ENCODE results near the gene FUNDC2. TPM values are rescaled to one million over a fixed set of nuclear protein-coding genes. Genes with fewer than 3 reads are reported as not detected.

FUNDC2 gene
- total and polyA plus RNA-seq, 9 donors: 133 to 257 (median 149) TPM

DNA sequence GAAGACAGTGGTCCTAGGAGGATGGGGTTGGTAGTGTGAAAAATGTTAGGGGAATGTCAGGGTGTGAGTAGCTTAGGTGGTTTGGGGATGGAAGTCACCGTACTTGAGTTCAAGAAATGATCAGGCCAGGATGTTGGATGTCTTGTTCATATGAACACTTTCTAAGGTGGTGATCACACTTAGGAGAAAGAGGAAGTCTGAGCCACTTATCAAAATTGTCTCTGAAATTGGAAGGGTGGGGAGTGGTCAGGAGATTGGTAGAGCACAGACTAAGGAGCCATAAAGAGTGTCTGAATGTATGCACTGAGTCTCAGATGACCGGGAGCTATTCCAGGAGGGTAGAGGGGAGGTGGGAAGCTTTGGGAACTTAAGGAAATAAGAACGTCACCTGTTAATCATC, 27.0 kb downstream of the FUNDC2 start:
- Histone ChIP-seq H3K4me3 (no peak overlapping the region), H3K4me1 (ENCODE audit: insufficient read depth) (no peaks in the 10 kb centered on the region), H3K9me3 (no peaks in the 10 kb centered on the region), H3K27me3 (no peaks in the 10 kb centered on the region), H3K36me3 (no peaks in the 10 kb centered on the region), H3K27ac (no peak overlapping the region)
- TF ChIP-seq, protein P1, sequence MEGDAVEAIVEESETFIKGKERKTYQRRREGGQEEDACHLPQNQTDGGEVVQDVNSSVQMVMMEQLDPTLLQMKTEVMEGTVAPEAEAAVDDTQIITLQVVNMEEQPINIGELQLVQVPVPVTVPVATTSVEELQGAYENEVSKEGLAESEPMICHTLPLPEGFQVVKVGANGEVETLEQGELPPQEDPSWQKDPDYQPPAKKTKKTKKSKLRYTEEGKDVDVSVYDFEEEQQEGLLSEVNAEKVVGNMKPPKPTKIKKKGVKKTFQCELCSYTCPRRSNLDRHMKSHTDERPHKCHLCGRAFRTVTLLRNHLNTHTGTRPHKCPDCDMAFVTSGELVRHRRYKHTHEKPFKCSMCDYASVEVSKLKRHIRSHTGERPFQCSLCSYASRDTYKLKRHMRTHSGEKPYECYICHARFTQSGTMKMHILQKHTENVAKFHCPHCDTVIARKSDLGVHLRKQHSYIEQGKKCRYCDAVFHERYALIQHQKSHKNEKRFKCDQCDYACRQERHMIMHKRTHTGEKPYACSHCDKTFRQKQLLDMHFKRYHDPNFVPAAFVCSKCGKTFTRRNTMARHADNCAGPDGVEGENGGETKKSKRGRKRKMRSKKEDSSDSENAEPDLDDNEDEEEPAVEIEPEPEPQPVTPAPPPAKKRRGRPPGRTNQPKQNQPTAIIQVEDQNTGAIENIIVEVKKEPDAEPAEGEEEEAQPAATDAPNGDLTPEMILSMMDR (IDR thresholded peaks at IDR 0.05): no peak
- no peak for TF ChIP-seq EP300 (IDR thresholded peaks at IDR 0.05)
- no peak for TF ChIP-seq POLR2A (IDR thresholded peaks at IDR 0.05)
- 66 to 76% (median 72%) methylated on average over 3 of the region's 3 CpGs for WGBS, 3 donors
- DNase-seq: no peak
- intact Hi-C loops (cut with DNase I): no loop called here

DNA sequence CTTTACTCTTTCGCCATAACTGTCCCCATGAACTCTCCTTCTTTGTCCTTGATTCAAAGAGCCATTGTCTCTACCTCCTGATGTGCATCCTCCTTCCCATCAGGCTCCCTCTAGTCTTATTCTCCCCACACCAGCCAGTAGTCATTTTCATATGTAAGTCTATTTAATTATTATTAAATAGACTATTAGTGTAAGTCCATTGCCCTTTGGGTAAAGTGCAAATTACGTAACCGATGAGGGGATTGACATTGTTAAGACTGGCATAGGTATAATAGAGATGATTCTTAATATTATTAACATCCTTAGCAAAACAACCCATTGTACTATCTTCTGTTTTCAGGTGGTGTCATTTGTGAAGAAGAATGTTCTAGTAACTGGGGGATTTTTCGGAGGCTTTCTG, 27.6 kb downstream of the FUNDC2 start:
- intact Hi-C loops (cut with DNase I): no loop called here
- DNase-seq: no peak
- WGBS, 3 donors: 81 to 87% (median 83%) methylated on average over 4 of the region's 4 CpGs

DNA sequence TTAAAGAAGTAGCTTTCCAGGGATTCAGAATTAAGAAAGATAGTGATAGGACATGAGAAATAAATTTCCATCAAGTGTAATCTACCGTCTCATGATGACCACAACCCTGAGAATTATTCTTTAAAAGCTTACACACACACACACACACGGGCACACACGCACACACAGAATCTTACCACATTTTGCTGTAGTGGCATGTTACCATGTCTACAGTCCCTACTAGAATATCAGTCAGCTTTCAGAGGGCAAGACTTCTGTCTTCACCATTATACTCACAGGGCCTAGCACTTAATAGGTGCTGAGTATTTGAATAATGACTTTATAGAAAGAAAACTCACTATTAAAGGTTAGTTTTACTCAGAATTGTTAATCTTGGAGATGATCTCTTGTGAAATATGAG, 28.9 kb downstream of the FUNDC2 start:
- Histone ChIP-seq H3K4me1 (ENCODE audit: insufficient read depth) (no peaks in the 10 kb centered on the region), H3K36me3 (no peaks in the 10 kb centered on the region), H3K27me3 (no peaks in the 10 kb centered on the region), H3K27ac (no peak overlapping the region), H3K9me3 (no peaks in the 10 kb centered on the region), H3K4me3 (no peak overlapping the region)
- 61 to 76% (median 70%) methylated on average over 3 of the region's 3 CpGs for WGBS, 3 donors
- intact Hi-C loops (cut with DNase I): loop anchor here in 2 of 4 donors (5.0 kb wide), 1 partner anchor 73 kb away; no protein-coding TSS in a partner anchor
- TF ChIP-seq, protein P1 (IDR thresholded peaks at IDR 0.05): no peak
- no peak for TF ChIP-seq EP300 (IDR thresholded peaks at IDR 0.05)
- TF ChIP-seq POLR2A (IDR thresholded peaks at IDR 0.05): no peak
- no peak for DNase-seq

More for the DNA sequence above, 27.6 kb downstream of the FUNDC2 start:
- H3K27ac ChIP-seq: no peak overlapping the region
- H3K4me1 ChIP-seq (ENCODE audit: insufficient read depth): no peaks in the 10 kb centered on the region
- no peaks in the 10 kb centered on the region for H3K36me3 ChIP-seq
- H3K4me3 ChIP-seq: no peak overlapping the region
- no peak for TF ChIP-seq POLR2A (IDR thresholded peaks at IDR 0.05)
- TF ChIP-seq, protein P1 (IDR thresholded peaks at IDR 0.05): no peak
- TF ChIP-seq EP300 (IDR thresholded peaks at IDR 0.05): no peak
- no peaks in the 10 kb centered on the region for H3K9me3 ChIP-seq
- H3K27me3 ChIP-seq: no peaks in the 10 kb centered on the region

DNA sequence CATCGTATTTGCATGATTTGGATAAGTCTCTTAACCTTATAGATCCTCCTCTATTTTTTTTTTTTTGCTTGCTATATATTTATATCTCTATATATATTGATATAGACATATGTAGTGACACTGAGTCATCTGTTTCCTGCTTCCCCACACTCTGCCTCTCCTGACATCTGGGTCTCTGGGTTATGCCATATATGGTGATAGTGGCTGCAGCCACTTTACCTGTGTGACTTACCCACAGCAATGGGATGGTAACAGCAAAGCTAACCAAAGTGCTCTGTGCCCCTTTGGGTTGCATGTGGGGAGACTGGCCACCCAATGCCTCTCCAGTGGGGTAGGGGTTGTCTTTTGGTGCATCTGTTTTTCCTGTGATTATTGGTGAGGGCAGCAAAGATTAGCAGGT, 29.8 kb downstream of the FUNDC2 start:
- TF ChIP-seq EP300 (IDR thresholded peaks at IDR 0.05): no peak
- TF ChIP-seq POLR2A (IDR thresholded peaks at IDR 0.05): no peak
- TF ChIP-seq, protein P1 (IDR thresholded peaks at IDR 0.05): no peak
- DNase-seq: no peak
- intact Hi-C loops (cut with DNase I): loop anchor here in 2 of 4 donors (5.0 kb wide), 1 partner anchor 74 kb away; no protein-coding TSS in a partner anchor
- Histone ChIP-seq H3K27ac (no peak overlapping the region), H3K36me3 (no peaks in the 10 kb centered on the region), H3K4me1 (ENCODE audit: insufficient read depth) (no peaks in the 10 kb centered on the region), H3K27me3 (no peaks in the 10 kb centered on the region), H3K9me3 (no peaks in the 10 kb centered on the region), H3K4me3 (no peak overlapping the region)
- 62 to 72% (median 69%) methylated on average over 1 of the region's 1 CpG for WGBS, 3 donors

Measured in ovary (tissue), 9 donors.